WTC11 (cell line): ENCODE results near the gene RAB3IP. TPM values are rescaled to one million over a fixed set of nuclear protein-coding genes. Genes with fewer than 3 reads are reported as not detected.

Experiments
- ATAC-seq: fragments of 200-7000 bp; cut with Tn5 transposase; 2 replicates; pipeline ENCODE4 v1.10.0; 2021; ENCODE audit warnings: mild to moderate bottlenecking, moderate library complexity
- CTCF ChIA-PET: fragments of 300-600 bp; sonication (Branson Sonifier 250); formaldehyde crosslinking; loops from one replicate; lab custom pipeline; 2021; ENCODE audit warnings: antibody characterized with exemption; lab: Charles Lee
- POLR2A ChIA-PET: fragments of 350-600 bp; sonication (Branson Sonifier 250); formaldehyde crosslinking; loops from one replicate; lab custom pipeline; 2021; ENCODE audit warnings: antibody characterized with exemption; lab: Charles Lee
- DNase-seq: peaks from one replicate; pipeline ENCODE4 v3.0.0; 2021; ENCODE audit warnings: low spot score
- H3K27ac Mint-ChIP-seq: 2 replicates; pipeline ENCODE4 v1.8.0; 2021; ENCODE audit warnings: mixed read lengths
- H3K27me3 Mint-ChIP-seq: 2 replicates; pipeline ENCODE4 v1.8.0; 2021; ENCODE audit warnings: low read depth, mild to moderate bottlenecking, moderate library complexity, mixed read lengths
- H3K36me3 Mint-ChIP-seq: 2 replicates; pipeline ENCODE4 v1.8.0; 2021; ENCODE audit warnings: mixed read lengths
- H3K4me1 Mint-ChIP-seq: 2 replicates; pipeline ENCODE4 v1.8.0; 2022; ENCODE audit warnings: mixed read lengths
- H3K4me3 Mint-ChIP-seq: 2 replicates; pipeline ENCODE4 v1.8.0; 2021; ENCODE audit warnings: mild to moderate bottlenecking, moderate library complexity, mixed read lengths
- H3K9me3 Mint-ChIP-seq: 2 replicates; pipeline ENCODE4 v1.8.0; 2021; ENCODE audit warnings: mixed read lengths
- CREB1 ChIP-seq: sonication (generic); formaldehyde crosslinking; IDR thresholded peaks from 2 replicates; pipeline ENCODE4 v1.8.0; 2023; ENCODE audit warnings: mild to moderate bottlenecking, missing genetic modification reagents
- E2F5 ChIP-seq: sonication (generic); formaldehyde crosslinking; IDR thresholded peaks from 2 replicates; pipeline ENCODE4 v1.8.1; 2022; ENCODE audit warnings: mild to moderate bottlenecking, moderate library complexity, missing genetic modification reagents
- ERG ChIP-seq: fragments of 250-450 bp; sonication (Bioruptor Pico); IDR thresholded peaks from 2 replicates; pipeline ENCODE4 v1.8.0; 2021; ENCODE audit warnings: mild to moderate bottlenecking
- NFYB ChIP-seq: sonication (generic); formaldehyde crosslinking; conservative IDR thresholded peaks from 2 replicates; pipeline ENCODE4 v1.8.0; 2022; ENCODE audit warnings: low read depth, missing genetic modification reagents
- NR3C1 ChIP-seq: sonication (generic); formaldehyde crosslinking; conservative IDR thresholded peaks from 2 replicates; pipeline ENCODE4 v1.8.1; 2023; ENCODE audit warnings: low read depth, mild to moderate bottlenecking, missing genetic modification reagents
- OVOL2 ChIP-seq: fragments of 250-450 bp; sonication (Bioruptor Pico); IDR thresholded peaks from 2 replicates; pipeline ENCODE4 v1.9.0; 2021; ENCODE audit warnings: mild to moderate bottlenecking, borderline replicate concordance
- PRDM15 ChIP-seq: sonication (generic); formaldehyde crosslinking; IDR thresholded peaks from 2 replicates; pipeline ENCODE4 v1.8.0; 2022; ENCODE audit warnings: missing genetic modification reagents
- PREB ChIP-seq: sonication (generic); formaldehyde crosslinking; IDR thresholded peaks from 2 replicates; pipeline ENCODE4 v1.8.1; 2022; ENCODE audit warnings: mild to moderate bottlenecking, missing genetic modification reagents, moderate library complexity, borderline replicate concordance
- RELA ChIP-seq: sonication (generic); formaldehyde crosslinking; IDR thresholded peaks from 2 replicates; pipeline ENCODE4 v1.8.1; 2022; ENCODE audit warnings: missing genetic modification reagents, mild to moderate bottlenecking, borderline replicate concordance
- SOX15 ChIP-seq: fragments of 250-450 bp; sonication (Bioruptor Pico); IDR thresholded peaks from 2 replicates; pipeline ENCODE4 v1.9.0; 2021; ENCODE audit warnings: mild to moderate bottlenecking
- TCF7 ChIP-seq: sonication (generic); formaldehyde crosslinking; IDR thresholded peaks from 2 replicates; pipeline ENCODE4 v1.8.0; 2022; ENCODE audit warnings: mild to moderate bottlenecking, low read depth, missing genetic modification reagents, moderate library complexity
- USF2 ChIP-seq: sonication (generic); formaldehyde crosslinking; IDR thresholded peaks from 2 replicates; pipeline ENCODE4 v1.8.1; 2023; ENCODE audit warnings: mild to moderate bottlenecking, missing genetic modification reagents, moderate library complexity
- ZNF121 ChIP-seq: sonication (generic); formaldehyde crosslinking; IDR thresholded peaks from 2 replicates; pipeline ENCODE4 v1.8.0; 2023; ENCODE audit warnings: missing genetic modification reagents
- ZNF219 ChIP-seq: sonication (generic); formaldehyde crosslinking; IDR thresholded peaks from 2 replicates; pipeline ENCODE4 v1.8.0; 2023; ENCODE audit warnings: missing genetic modification reagents, mild to moderate bottlenecking, borderline replicate concordance
- ZNF263 ChIP-seq: sonication (generic); formaldehyde crosslinking; IDR thresholded peaks from 2 replicates; pipeline ENCODE4 v1.8.1; 2022; ENCODE audit warnings: low read depth, mild to moderate bottlenecking, moderate library complexity, missing genetic modification reagents
- ZNF512 ChIP-seq: sonication (generic); formaldehyde crosslinking; IDR thresholded peaks from 2 replicates; pipeline ENCODE4 v1.8.1; 2022; ENCODE audit warnings: missing genetic modification reagents, borderline replicate concordance
- ZNF671 ChIP-seq: fragments of 250-450 bp; sonication (Bioruptor Pico); IDR thresholded peaks from 2 replicates; pipeline ENCODE4 v1.8.0; 2021; ENCODE audit warnings: mild to moderate bottlenecking
- ZSCAN18 ChIP-seq: fragments of 250-450 bp; sonication (Bioruptor Pico); IDR thresholded peaks from 2 replicates; pipeline ENCODE4 v2.1.2; 2022; ENCODE audit warnings: mild to moderate bottlenecking, moderate library complexity
- total RNA-seq: library from RNA; stranded (reverse); gene quantifications from 3 replicates; pipeline ENCODE4 v1.2.3, GENCODE V29; 2021

The RAB3IP gene
- total RNA-seq, 1 experiment from 2014 or later: 47.2 TPM

GRCh38 chr12:69866698-69867097, 128.0 kb downstream of the RAB3IP start (continued):
- TF ChIP-seq ZNF671 (CRISPR knock-in tag): no peak
- TF ChIP-seq, all 79 proteins: peak for 0

GRCh38 chr12:69868695-69869094, 130.0 kb downstream of the RAB3IP start:
- ATAC-seq (no peak), DNase-seq (no peak)
- Mint-ChIP-seq H3K27me3 (no peaks in the 10 kb centered on the region), H3K27ac (no peak overlapping the region), H3K9me3 (no peaks in the 10 kb centered on the region), H3K4me1 (no peaks in the 10 kb centered on the region), H3K36me3 (no peaks in the 10 kb centered on the region), H3K4me3 (no peak overlapping the region)
- TF ChIP-seq OVOL2 (no peak), ZSCAN18 (CRISPR knock-in tag) (no peak), NR3C1 (CRISPR knock-in tag) (no peak), ZNF512 (CRISPR knock-in tag) (no peak)
- CTCF ChIA-PET: interaction anchor here (2.1 kb wide), 1 partner anchor 11 kb away, joined by 7 read pairs; no protein-coding TSS in a partner anchor
- POLR2A ChIA-PET: no interaction called here

- no peak for DNase-seq
- ChIA-PET CTCF (no interaction called here), POLR2A (no interaction called here)
- Mint-ChIP-seq H3K27ac (no peak overlapping the region), H3K4me1 (peaks cover 7% of the 10 kb centered on the region), H3K27me3 (no peaks in the 10 kb centered on the region), H3K9me3 (no peaks in the 10 kb centered on the region), H3K36me3 (no peaks in the 10 kb centered on the region), H3K4me3 (no peak overlapping the region)
- no peak for ATAC-seq
- TF ChIP-seq SOX15 (CRISPR knock-in tag) (no peak), ERG (CRISPR knock-in tag) (no peak), NFYB (CRISPR knock-in tag) (no peak), PREB (CRISPR knock-in tag) (no peak), TCF7 (CRISPR knock-in tag) (no peak), RELA (no peak), ZNF263 (CRISPR knock-in tag) (no peak), E2F5 (CRISPR knock-in tag) (no peak), PRDM15 (CRISPR knock-in tag) (no peak), CREB1 (CRISPR knock-in tag) (no peak), ZNF121 (CRISPR knock-in tag) (no peak), USF2 (no peak), NR3C1 (CRISPR knock-in tag) (no peak), ZNF219 (no peak)
These were observed 134.1 kb downstream of the RAB3IP start for GRCh38 chr12:69872804-69873203.
